Kidney epithelial cell (primary cell): ENCODE data around the gene NTM. TPM values are rescaled to one million over a fixed set of nuclear protein-coding genes. Genes with fewer than 3 reads are reported as not detected.

ENCODE experiments used
- DNase-seq: peaks from one replicate; pipeline ENCODE4 v3.0.0-alpha.2; 2010; ENCODE audit warnings: low read depth
- H3K27me3 ChIP-seq: 2 replicates; pipeline ENCODE4 v1.6.0; 2011; ENCODE audit warnings: low read length; ENCODE audit not compliant: control insufficient read depth, insufficient read depth
- H3K36me3 ChIP-seq: 2 replicates; pipeline ENCODE4 v1.5.1; 2011; ENCODE audit warnings: low read length; ENCODE audit not compliant: control insufficient read depth, insufficient read depth
- H3K4me3 ChIP-seq: 2 replicates; pipeline ENCODE4 v1.5.1; 2011; ENCODE audit warnings: low read depth, mild to moderate bottlenecking, control low read depth, low read length
- total RNA-seq: library from RNA; depleted of rRNA; stranded (reverse); fragments of >200 nt; gene quantifications from 2 replicates; pipeline ENCODE4 v1.2.3, GENCODE V29; 2015
- TF ChIP-seq, protein P1 (sequence below): IDR thresholded peaks from 2 replicates; pipeline ENCODE4 v1.5.1; 2011; ENCODE audit warnings: mild to moderate bottlenecking, moderate library complexity, low read length, control low read depth, inconsistent platforms; ENCODE audit not compliant: insufficient read depth, poor library complexity, severe bottlenecking

The NTM gene
- total RNA-seq, 1 donor from 2014 or later = 111 TPM

- TF ChIP-seq, protein P1, sequence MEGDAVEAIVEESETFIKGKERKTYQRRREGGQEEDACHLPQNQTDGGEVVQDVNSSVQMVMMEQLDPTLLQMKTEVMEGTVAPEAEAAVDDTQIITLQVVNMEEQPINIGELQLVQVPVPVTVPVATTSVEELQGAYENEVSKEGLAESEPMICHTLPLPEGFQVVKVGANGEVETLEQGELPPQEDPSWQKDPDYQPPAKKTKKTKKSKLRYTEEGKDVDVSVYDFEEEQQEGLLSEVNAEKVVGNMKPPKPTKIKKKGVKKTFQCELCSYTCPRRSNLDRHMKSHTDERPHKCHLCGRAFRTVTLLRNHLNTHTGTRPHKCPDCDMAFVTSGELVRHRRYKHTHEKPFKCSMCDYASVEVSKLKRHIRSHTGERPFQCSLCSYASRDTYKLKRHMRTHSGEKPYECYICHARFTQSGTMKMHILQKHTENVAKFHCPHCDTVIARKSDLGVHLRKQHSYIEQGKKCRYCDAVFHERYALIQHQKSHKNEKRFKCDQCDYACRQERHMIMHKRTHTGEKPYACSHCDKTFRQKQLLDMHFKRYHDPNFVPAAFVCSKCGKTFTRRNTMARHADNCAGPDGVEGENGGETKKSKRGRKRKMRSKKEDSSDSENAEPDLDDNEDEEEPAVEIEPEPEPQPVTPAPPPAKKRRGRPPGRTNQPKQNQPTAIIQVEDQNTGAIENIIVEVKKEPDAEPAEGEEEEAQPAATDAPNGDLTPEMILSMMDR = no peak
- Histone ChIP-seq H3K4me3 (no peak overlapping the region), H3K36me3 (no peaks in the 10 kb centered on the region), H3K27me3 (no peaks in the 10 kb centered on the region)
- peak; percentile 87 for DNase-seq
Observed at GRCh38 chr11:131924457-131925201, 554.2 kb downstream of the NTM start.

GRCh38 chr11:131925829-131926228 lies 555.4 kb downstream of the NTM start:
- no peaks in the 10 kb centered on the region for H3K27me3 ChIP-seq
- no peaks in the 10 kb centered on the region for H3K36me3 ChIP-seq
- TF ChIP-seq, protein P1 = no peak
- no peak overlapping the region for H3K4me3 ChIP-seq
- no peak for DNase-seq

DNA sequence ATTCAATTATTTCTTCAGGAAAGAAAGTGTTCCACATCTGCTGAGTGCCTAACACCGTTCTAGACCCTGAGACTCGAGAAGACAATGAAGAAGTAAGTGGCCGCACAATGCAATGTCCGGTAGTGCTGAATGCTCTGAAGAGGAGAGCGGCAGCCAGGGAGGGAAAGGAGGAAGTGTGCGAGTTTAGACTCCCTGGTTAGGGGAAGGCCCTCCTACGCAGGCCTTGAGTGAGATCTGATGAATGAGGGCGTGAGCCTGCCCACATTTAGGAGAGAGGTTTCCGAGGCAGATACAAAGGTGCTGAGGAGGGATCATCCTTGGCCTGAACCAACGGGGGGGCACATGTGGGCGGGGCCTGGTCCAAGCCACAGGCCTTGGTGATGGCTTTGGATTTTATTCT lies 558.6 kb downstream of the NTM start:
- no peak for DNase-seq
- H3K4me3 ChIP-seq = no peak overlapping the region
- TF ChIP-seq, protein P1 = no peak
- no peaks in the 10 kb centered on the region for H3K27me3 ChIP-seq
- no peaks in the 10 kb centered on the region for H3K36me3 ChIP-seq

DNA sequence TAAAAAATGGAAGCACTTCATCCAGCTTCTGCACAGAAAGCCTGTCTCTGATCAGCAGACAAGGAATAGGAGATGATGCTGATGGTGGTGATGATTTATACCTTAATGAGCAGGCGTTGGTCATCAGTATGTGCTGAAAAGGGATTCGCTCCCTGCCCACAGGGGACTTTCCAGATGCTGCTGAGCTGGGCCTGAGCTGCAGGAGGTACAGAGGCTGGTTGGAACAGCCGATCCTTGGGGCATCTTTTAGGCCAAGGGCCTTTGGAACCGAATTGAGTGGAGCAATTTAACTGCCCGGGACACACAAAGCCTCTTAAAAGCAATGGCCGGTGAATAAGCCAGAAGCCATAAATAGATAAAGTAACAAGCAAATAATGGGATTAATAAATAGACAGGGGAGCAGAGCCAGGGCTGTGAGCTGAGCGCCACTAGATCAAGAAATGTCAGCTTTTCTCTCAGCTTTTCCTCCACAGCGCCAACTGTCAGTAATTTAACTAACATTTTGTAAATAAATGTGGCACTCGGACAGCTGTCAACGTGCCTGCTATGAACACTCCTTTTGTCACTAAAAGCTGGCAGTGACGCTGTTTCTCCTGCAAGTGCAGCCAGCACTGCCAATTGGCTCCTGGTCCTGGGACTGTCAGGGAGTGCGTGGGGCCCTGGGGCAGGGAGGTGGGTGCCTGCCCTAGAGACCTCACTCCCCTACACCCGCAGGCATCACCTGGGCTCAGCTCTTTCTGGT lies 562.3 kb downstream of the NTM start:
- TF ChIP-seq, protein P1 = no peak
- Histone ChIP-seq H3K27me3 (no peaks in the 10 kb centered on the region), H3K4me3 (no peak overlapping the region), H3K36me3 (no peaks in the 10 kb centered on the region)
- DNase-seq = no peak

DNA sequence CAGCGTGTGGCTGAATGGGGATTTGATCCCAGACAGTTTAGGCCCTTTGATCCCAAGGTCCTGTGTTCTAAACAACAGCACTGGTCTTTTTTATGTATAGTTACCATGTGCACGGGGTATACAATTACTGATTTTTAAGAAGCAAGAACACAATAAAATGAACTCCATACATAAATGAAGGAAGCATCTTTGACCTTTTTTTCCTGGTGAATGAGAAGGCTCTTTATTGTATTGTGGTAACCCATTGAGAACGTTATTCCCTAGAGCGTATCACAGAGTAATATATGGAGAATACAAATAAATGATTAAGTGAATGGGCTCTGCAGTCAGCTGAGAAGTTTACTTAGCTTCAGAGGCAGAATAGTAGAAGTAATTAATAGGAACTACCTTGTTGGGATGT lies 563.6 kb downstream of the NTM start:
- Histone ChIP-seq H3K36me3 (no peaks in the 10 kb centered on the region), H3K27me3 (no peaks in the 10 kb centered on the region), H3K4me3 (no peak overlapping the region)
- DNase-seq = no peak
- TF ChIP-seq, protein P1 = no peak
